Lung (tissue), 12 donors: ENCODE measurements around the gene PCDH1. TPM values are rescaled to one million over a fixed set of nuclear protein-coding genes. Genes with fewer than 3 reads are reported as not detected.

Experiments used
- ATAC-seq: fragments of 200-7000 bp; cut with Tn5 transposase; one replicate; pipeline ENCODE4 v1.9.1; 2020; ENCODE audit warnings: moderate number of reproducible peaks; ENCODE audit not compliant: insufficient read depth, low FRiP score
- DNase-seq, 3 donors: peaks; one replicate each; pipeline ENCODE4 v3.0.0-alpha.2; 2013 to 2017
- H3K27ac ChIP-seq, 2 donors: one replicate each; pipeline ENCODE4 v1.5.1; 2013; ENCODE audit warnings: mild to moderate bottlenecking in 2 of 2, moderate library complexity in 2 of 2, control low read depth in 1 of 2, inconsistent platforms in 1 of 2, low read depth in 1 of 2, low read length in 1 of 2
- H3K27me3 ChIP-seq, 3 donors: one replicate each; pipeline ENCODE4 v1.5.1; 2013; ENCODE audit warnings: low read length in 2 of 3; ENCODE audit not compliant: control insufficient read depth in 3 of 3, insufficient read depth in 3 of 3
- H3K36me3 ChIP-seq, 4 donors: one replicate each; pipeline ENCODE4 v1.5.1; 2013; ENCODE audit warnings: low read length in 4 of 4, mild to moderate bottlenecking in 1 of 4, moderate library complexity in 1 of 4; ENCODE audit not compliant: control insufficient read depth in 4 of 4, insufficient read depth in 4 of 4
- H3K4me1 ChIP-seq, 5 donors: one replicate each; pipeline ENCODE4 v1.5.1; 2013; ENCODE audit warnings: low read length in 5 of 5, mild to moderate bottlenecking in 2 of 5, moderate library complexity in 1 of 5; ENCODE audit not compliant: control insufficient read depth in 5 of 5, insufficient read depth in 5 of 5
- H3K4me3 ChIP-seq: one replicate; pipeline ENCODE4 v1.5.1; 2013; ENCODE audit warnings: mild to moderate bottlenecking, control low read depth, moderate library complexity
- H3K9ac ChIP-seq, 2 donors: one replicate each; pipeline ENCODE4 v1.5.1; 2013; ENCODE audit warnings: low read length in 2 of 2, control low read depth in 1 of 2; ENCODE audit not compliant: insufficient read depth in 1 of 2
- H3K9me3 ChIP-seq, 4 donors: one replicate each; pipeline ENCODE4 v1.5.1; 2013; ENCODE audit warnings: low read length in 3 of 4, mild to moderate bottlenecking in 1 of 4, moderate library complexity in 1 of 4; ENCODE audit not compliant: control insufficient read depth in 4 of 4, insufficient read depth in 3 of 4
- CTCF ChIP-seq: IDR thresholded peaks from 2 replicates; pipeline ENCODE4 v1.5.1; 2012; ENCODE audit warnings: mild to moderate bottlenecking; ENCODE audit errors: control extremely low read depth, extremely low read depth
- WGBS, 2 donors: extraction: QIAGEN DNeasy Blood & Tissue Kit; methylation state at CpG; one replicate each; pipeline ENCODE4 v1.1.7; 2013; 5-methylcytosine and 5-hydroxymethylcytosine counted together
- polyA plus RNA-seq, 2 donors: library from polyadenylated mRNA; stranded (reverse); fragments of 200-250 nt; gene quantifications; one replicate each; pipeline ENCODE4 v1.2.1, GENCODE V29; 2013
- total RNA-seq, 2 donors: library from RNA; depleted of rRNA in 1 of 2; stranded (reverse); fragments of >200 nt in 1 of 2; gene quantifications; one replicate each; pipeline ENCODE4 v1.2.1, GENCODE V29; 2014 to 2021
- donor health status: control.
- donor health status: control.
- donor health status: Bipolar disorder and iron deficiency.
- donor health status: healthy.
- donor health status: DM: yes; HTN: yes; CAD: no.

Gene PCDH1
- total and polyA plus RNA-seq, 4 donors: 18.2 to 70.2 (median 44.4) TPM

GRCh38 chr5:141909212-141909611 lies 31.0 kb upstream of the PCDH1 start:
- Histone ChIP-seq H3K27ac (no peak overlapping the region), H3K4me1 (peaks cover 0 to 10% (median 2%) of the 10 kb centered on the region in 5 donors), H3K9me3 (no peaks in the 10 kb centered on the region), H3K4me3 (no peak overlapping the region), H3K36me3 (no peaks in the 10 kb centered on the region), H3K27me3 (peaks cover 0 to 12% (median 8%) of the 10 kb centered on the region in 3 donors), H3K9ac (no peak overlapping the region)
- no peak for TF ChIP-seq CTCF
- ATAC-seq (no peak), DNase-seq (no peak)
- WGBS, 2 donors: 96 to 98% methylated on average over 4 of the region's 4 CpGs

GRCh38 chr5:141908796-141909195 lies 30.6 kb upstream of the PCDH1 start:
- 94 to 95% methylated on average over 2 of the region's 2 CpGs for WGBS, 2 donors
- Histone ChIP-seq H3K4me3 (no peak overlapping the region), H3K27ac (no peak overlapping the region), H3K4me1 (peaks cover 0 to 6% (median 0%) of the 10 kb centered on the region in 5 donors), H3K9me3 (no peaks in the 10 kb centered on the region), H3K36me3 (no peaks in the 10 kb centered on the region), H3K27me3 (peaks cover 0 to 12% (median 8%) of the 10 kb centered on the region in 3 donors), H3K9ac (no peak overlapping the region)
- no peak for TF ChIP-seq CTCF
- DNase-seq (no peak), ATAC-seq (no peak)

- WGBS, 2 donors: 0% methylated on average over 1 of the region's 1 CpG
- Histone ChIP-seq H3K4me1 (no peaks in the 10 kb centered on the region), H3K4me3 (no peak overlapping the region), H3K27ac (no peak overlapping the region), H3K27me3 (peaks cover 0 to 6% (median 2%) of the 10 kb centered on the region in 3 donors), H3K36me3 (no peaks in the 10 kb centered on the region), H3K9me3 (no peaks in the 10 kb centered on the region), H3K9ac (no peak overlapping the region)
- no peak for ATAC-seq
- DNase-seq: no peak
- TF ChIP-seq CTCF: no peak
These were observed 28.8 kb upstream of the PCDH1 start for GRCh38 chr5:141906972-141907371.

GRCh38 chr5:141906517-141906916 lies 28.3 kb upstream of the PCDH1 start:
- Histone ChIP-seq H3K27me3 (peaks cover 0 to 6% (median 2%) of the 10 kb centered on the region in 3 donors), H3K4me3 (no peak overlapping the region), H3K27ac (no peak overlapping the region), H3K9ac (no peak overlapping the region), H3K4me1 (no peaks in the 10 kb centered on the region), H3K36me3 (no peaks in the 10 kb centered on the region), H3K9me3 (no peaks in the 10 kb centered on the region)
- 13 to 71% methylated on average over 1 of the region's 1 CpG for WGBS, 2 donors
- no peak for DNase-seq
- no peak for ATAC-seq
- TF ChIP-seq CTCF: no peak
